Glutamatergic neuron (in vitro differentiated cells): Measurements from ENCODE around the gene SUN1. TPM values are rescaled to one million over a fixed set of nuclear protein-coding genes. Genes with fewer than 3 reads are reported as not detected.
"Not testable (repeated sequence)": the region's sequence is repeated elsewhere in the genome, so short reads cannot be mapped to it uniquely, and the experiment has no call there.

Experiments used
- DNase-seq: peaks from one replicate; pipeline ENCODE4 v3.0.0; 2022
- H3K27ac Mint-ChIP-seq: one replicate; pipeline ENCODE4 v1.8.0; 2020; ENCODE audit warnings: mild to moderate bottlenecking, mixed read lengths, inconsistent platforms; ENCODE audit not compliant: unreplicated experiment
- H3K27me3 Mint-ChIP-seq: one replicate; pipeline ENCODE4 v1.8.0; 2020; ENCODE audit warnings: mild to moderate bottlenecking, moderate library complexity, mixed read lengths, inconsistent platforms; ENCODE audit not compliant: unreplicated experiment
- H3K36me3 Mint-ChIP-seq: one replicate; pipeline ENCODE4 v1.8.0; 2020; ENCODE audit warnings: mild to moderate bottlenecking, mixed read lengths, inconsistent platforms; ENCODE audit not compliant: unreplicated experiment
- H3K4me1 Mint-ChIP-seq: one replicate; pipeline ENCODE4 v1.8.0; 2020; ENCODE audit warnings: mild to moderate bottlenecking, low read depth, mixed read lengths, inconsistent platforms; ENCODE audit not compliant: unreplicated experiment
- H3K4me3 Mint-ChIP-seq: one replicate; pipeline ENCODE4 v1.8.0; 2020; ENCODE audit warnings: mild to moderate bottlenecking, mixed read lengths, inconsistent platforms; ENCODE audit not compliant: unreplicated experiment
- H3K9me3 Mint-ChIP-seq: one replicate; pipeline ENCODE4 v1.8.0; 2020; ENCODE audit warnings: mild to moderate bottlenecking, moderate library complexity, mixed read lengths, inconsistent platforms; ENCODE audit not compliant: unreplicated experiment
- CTCF ChIP-seq: fragments of 200-600 bp; sonication (generic); IDR thresholded peaks from one replicate; pipeline ENCODE4 v1.5.0; 2021; ENCODE audit not compliant: partially characterized antibody, unreplicated experiment
- total RNA-seq: library from RNA; stranded (reverse); fragmentation: NEBNext Ultra II Directional; extraction: Animal tissue kit (Norgen Biotek cat#: 25700); gene quantifications from one replicate; pipeline ENCODE4 v1.2.1, GENCODE V29; 2021; ENCODE audit not compliant: unreplicated experiment

The SUN1 gene
- total RNA-seq, 1 donor from 2014 or later: 879 TPM

GRCh38 chr7:801940-802381 is 30.3 kb upstream of the SUN1 start:
- H3K4me1 Mint-ChIP-seq: no peaks in the 10 kb centered on the region
- no peak for TF ChIP-seq CTCF
- no peak overlapping the region for H3K27ac Mint-ChIP-seq
- no peak overlapping the region for H3K4me3 Mint-ChIP-seq
- DNase-seq: no peak
- H3K36me3 Mint-ChIP-seq: no peaks in the 10 kb centered on the region
- peaks cover 5% of the 10 kb centered on the region for H3K9me3 Mint-ChIP-seq
- H3K27me3 Mint-ChIP-seq: peaks cover 2% of the 10 kb centered on the region

DNA sequence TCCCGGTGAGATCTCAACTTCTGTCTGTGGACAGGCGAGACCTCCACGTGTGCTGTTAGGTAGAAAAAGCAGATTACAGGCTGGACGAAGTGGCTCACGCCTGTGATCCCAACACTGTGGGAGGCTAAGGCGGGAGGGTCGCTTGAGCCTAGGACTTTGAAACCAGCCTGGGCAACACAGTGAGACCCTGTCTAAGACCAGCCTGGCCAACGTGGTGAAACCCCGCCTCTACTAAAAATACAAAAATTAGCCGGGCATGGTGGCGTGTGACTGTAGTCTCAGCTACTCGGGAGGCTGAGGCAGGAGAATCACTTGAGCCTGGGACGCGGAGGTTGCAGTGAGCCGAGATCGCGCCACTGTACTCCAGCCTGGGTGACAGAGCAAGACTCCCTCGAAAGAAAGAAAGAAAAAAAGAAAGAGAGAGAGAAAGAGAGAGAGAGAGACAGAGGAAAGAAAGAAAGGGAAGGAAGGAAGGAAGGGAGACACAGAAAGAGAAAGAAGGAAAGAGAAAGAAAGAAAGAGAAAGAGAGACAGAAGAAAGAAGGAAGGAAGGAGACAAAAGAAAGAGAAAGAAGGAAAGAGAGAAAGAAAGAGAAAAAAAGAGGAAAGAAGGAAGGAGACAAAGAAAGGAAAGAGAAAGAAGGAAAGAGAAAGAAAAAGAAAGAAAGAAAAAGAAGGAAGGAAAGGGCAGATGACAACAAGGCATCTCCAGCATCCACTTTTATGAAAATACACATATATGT is 29.6 kb upstream of the SUN1 start:
- Mint-ChIP-seq H3K4me1 (no peaks in the 10 kb centered on the region), H3K9me3 (peaks cover 5% of the 10 kb centered on the region), H3K4me3 (no peak overlapping the region), H3K36me3 (peaks cover under 1% of the 10 kb centered on the region), H3K27me3 (peaks cover 2% of the 10 kb centered on the region), H3K27ac (no peak overlapping the region)
- DNase-seq: no peak
- TF ChIP-seq CTCF: no peak

DNA sequence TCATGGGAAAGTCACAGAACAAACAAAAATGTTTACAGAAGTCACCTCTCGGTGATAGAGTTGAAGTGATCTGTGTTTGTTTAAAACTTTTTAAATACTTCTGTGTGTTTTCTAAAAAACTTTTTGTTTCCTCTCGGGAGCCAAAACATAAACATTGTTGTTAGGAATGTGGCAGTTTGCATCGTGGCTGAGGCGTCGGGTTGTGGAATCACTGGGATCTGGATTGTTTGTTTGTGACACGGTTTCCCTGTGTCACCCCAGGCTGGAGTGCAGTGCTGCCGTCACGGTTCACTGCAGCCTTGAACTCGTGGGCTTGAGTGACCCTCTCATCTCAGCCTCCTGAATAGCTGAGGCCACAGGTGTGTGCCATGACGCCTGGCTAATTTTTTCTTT is 29.0 kb upstream of the SUN1 start:
- no peak for DNase-seq
- TF ChIP-seq CTCF: no peak
- no peak overlapping the region for H3K27ac Mint-ChIP-seq
- H3K4me3 Mint-ChIP-seq: no peak overlapping the region
- no peaks in the 10 kb centered on the region for H3K4me1 Mint-ChIP-seq
- H3K27me3 Mint-ChIP-seq: no peaks in the 10 kb centered on the region
- H3K9me3 Mint-ChIP-seq: peaks cover 7% of the 10 kb centered on the region
- peaks cover 6% of the 10 kb centered on the region for H3K36me3 Mint-ChIP-seq

- H3K36me3 Mint-ChIP-seq, H3K9me3 Mint-ChIP-seq, H3K27me3 Mint-ChIP-seq: not testable (repeated sequence)
Measured at GRCh38 chr7:803796-804195, 28.5 kb upstream of the SUN1 start.

DNA sequence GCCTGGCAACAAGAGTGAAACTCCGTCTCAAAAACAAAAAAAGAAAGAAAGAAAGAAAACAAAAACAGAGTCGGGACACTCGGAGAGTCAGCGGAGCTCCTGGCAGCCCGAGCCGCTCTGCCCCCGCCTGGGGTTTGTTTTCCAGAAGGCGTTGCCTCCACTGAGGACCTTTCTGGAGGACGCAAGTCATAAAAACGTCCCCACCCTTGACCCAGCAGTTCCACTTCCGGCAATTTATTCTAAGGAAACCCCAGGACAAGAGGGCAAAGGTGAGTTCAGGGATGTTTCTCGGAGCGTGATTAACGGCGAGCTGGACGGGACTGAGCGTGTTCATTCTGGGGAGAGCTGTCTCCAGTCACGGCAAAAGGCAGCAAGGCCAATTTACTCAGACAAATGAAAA is 27.0 kb upstream of the SUN1 start:
- H3K9me3 Mint-ChIP-seq: peaks cover 11% of the 10 kb centered on the region
- no peak for DNase-seq
- peaks cover 2% of the 10 kb centered on the region for H3K4me1 Mint-ChIP-seq
- peak overlapping the region; percentile 68 for H3K27ac Mint-ChIP-seq
- TF ChIP-seq CTCF: no peak
- peaks cover 8% of the 10 kb centered on the region for H3K36me3 Mint-ChIP-seq
- no peak overlapping the region for H3K4me3 Mint-ChIP-seq
- peaks cover 4% of the 10 kb centered on the region for H3K27me3 Mint-ChIP-seq

More at GRCh38 chr7:803796-804195, 28.5 kb upstream of the SUN1 start:
- H3K27ac Mint-ChIP-seq, H3K4me1 Mint-ChIP-seq, DNase-seq, H3K4me3 Mint-ChIP-seq: not testable (repeated sequence)
